H9 (cell line): ENCODE measurements around the gene MYMK. TPM values are rescaled to one million over a fixed set of nuclear protein-coding genes. Genes with fewer than 3 reads are reported as not detected.

Experiments
- DNase-seq: peaks from one replicate; pipeline ENCODE4 v3.0.0-alpha.2; 2017
- H2AFZ ChIP-seq: one replicate; pipeline ENCODE4 v1.6.1; 2013; ENCODE audit warnings: mild to moderate bottlenecking, low read length, control low read depth, moderate library complexity
- H2AK5ac ChIP-seq: 2 replicates; pipeline ENCODE4 v1.6.1; 2013; ENCODE audit warnings: low read length, control low read depth, mixed read lengths; ENCODE audit not compliant: insufficient read length
- H2BK120ac ChIP-seq: one replicate; pipeline ENCODE4 v1.6.1; 2013; ENCODE audit warnings: low read depth, mild to moderate bottlenecking, low read length, control low read depth, inconsistent platforms; ENCODE audit not compliant: poor library complexity, severe bottlenecking
- H2BK12ac ChIP-seq: 2 replicates; pipeline ENCODE4 v1.6.1; 2013; ENCODE audit warnings: low read length, control low read depth, mixed read lengths, low read depth; ENCODE audit not compliant: insufficient read length
- H2BK15ac ChIP-seq: 2 replicates; pipeline ENCODE4 v1.6.1; 2013; ENCODE audit warnings: low read depth, low read length, control low read depth
- H2BK20ac ChIP-seq: one replicate; pipeline ENCODE4 v1.6.1; 2013; ENCODE audit warnings: low read depth, mild to moderate bottlenecking, low read length, control low read depth, inconsistent platforms; ENCODE audit not compliant: poor library complexity, severe bottlenecking
- H2BK5ac ChIP-seq: 2 replicates; pipeline ENCODE4 v1.6.1; 2013; ENCODE audit warnings: low read length, control low read depth, mixed read lengths; ENCODE audit not compliant: insufficient read length
- H3K14ac ChIP-seq: 2 replicates; pipeline ENCODE4 v1.6.1; 2013; ENCODE audit warnings: low read length, control low read depth; ENCODE audit not compliant: insufficient read depth
- H3K18ac ChIP-seq: 2 replicates; pipeline ENCODE4 v1.6.1; 2013; ENCODE audit warnings: low read depth, mild to moderate bottlenecking, mixed read lengths, low read length, control low read depth; ENCODE audit not compliant: insufficient read length
- H3K23ac ChIP-seq: 2 replicates; pipeline ENCODE4 v1.6.1; 2013; ENCODE audit warnings: low read length, control low read depth, mixed read lengths, low read depth; ENCODE audit not compliant: insufficient read length
- H3K23me2 ChIP-seq: 2 replicates; pipeline ENCODE4 v1.6.1; 2013; ENCODE audit warnings: low read depth, mild to moderate bottlenecking, mixed read lengths, low read length, control low read depth; ENCODE audit not compliant: insufficient read length, poor library complexity, severe bottlenecking
- H3K27ac ChIP-seq: 2 replicates; pipeline ENCODE4 v1.5.1; 2013; ENCODE audit warnings: low read length, control low read depth, mixed read lengths, low read depth; ENCODE audit not compliant: insufficient read length
- H3K27me3 ChIP-seq: 2 replicates; pipeline ENCODE4 v1.6.1; 2013; ENCODE audit warnings: low read length, control low read depth, inconsistent platforms; ENCODE audit not compliant: insufficient read depth
- H3K4ac ChIP-seq: 2 replicates; pipeline ENCODE4 v1.6.1; 2013; ENCODE audit warnings: low read depth, mild to moderate bottlenecking, control low read depth, inconsistent platforms, low read length, moderate library complexity
- H3K4me1 ChIP-seq: 2 replicates; pipeline ENCODE4 v1.6.1; 2013; ENCODE audit warnings: low read length, control low read depth, inconsistent platforms; ENCODE audit not compliant: insufficient read depth
- H3K4me2 ChIP-seq: 2 replicates; pipeline ENCODE4 v1.6.1; 2013; ENCODE audit warnings: low read length, control low read depth, mixed read lengths; ENCODE audit not compliant: insufficient read length, insufficient read depth
- H3K56ac ChIP-seq: 2 replicates; pipeline ENCODE4 v1.6.1; 2013; ENCODE audit warnings: low read depth, mild to moderate bottlenecking, mixed read lengths, low read length, control low read depth; ENCODE audit not compliant: insufficient read length
- H3K79me1 ChIP-seq: 2 replicates; pipeline ENCODE4 v1.6.1; 2013; ENCODE audit warnings: low read depth, mild to moderate bottlenecking, moderate library complexity, low read length, control low read depth, inconsistent platforms; ENCODE audit not compliant: insufficient read depth, poor library complexity, severe bottlenecking
- H3K79me2 ChIP-seq: 2 replicates; pipeline ENCODE4 v1.6.1; 2013; ENCODE audit warnings: low read length, control low read depth, inconsistent platforms; ENCODE audit not compliant: insufficient read depth
- H3K9ac ChIP-seq: 2 replicates; pipeline ENCODE4 v1.6.1; 2013; ENCODE audit warnings: low read length, control low read depth, mixed read lengths; ENCODE audit not compliant: insufficient read length; ENCODE audit errors: extremely low read depth
- H3K9me3 ChIP-seq: one replicate; pipeline ENCODE4 v1.6.1; 2013; ENCODE audit warnings: low read depth, low read length, inconsistent platforms; ENCODE audit not compliant: control insufficient read depth
- H3T11ph ChIP-seq: one replicate; pipeline ENCODE4 v1.6.1; 2013; ENCODE audit warnings: mild to moderate bottlenecking, low read length, control low read depth, inconsistent platforms
- H4K20me1 ChIP-seq: one replicate; pipeline ENCODE4 v1.6.1; 2013; ENCODE audit not compliant: control insufficient read depth, insufficient read length, insufficient read depth
- H4K5ac ChIP-seq: 2 replicates; pipeline ENCODE4 v1.6.1; 2013; ENCODE audit warnings: low read depth, mild to moderate bottlenecking, mixed read lengths, low read length, control low read depth; ENCODE audit not compliant: insufficient read length
- H4K8ac ChIP-seq: replicated peaks from 2 replicates; pipeline ENCODE4 v1.6.1; 2013; ENCODE audit warnings: low read length, control low read depth, mixed read lengths, low read depth; ENCODE audit not compliant: insufficient read length
- H4K91ac ChIP-seq: 2 replicates; pipeline ENCODE4 v1.6.1; 2013; ENCODE audit warnings: low read depth, mild to moderate bottlenecking, moderate library complexity, mixed read lengths, low read length, control low read depth; ENCODE audit not compliant: insufficient read length
- H3K27ac Mint-ChIP-seq, 3 experiments: 2 replicates in 2 of 3; 3 replicates in 1 of 3; pipeline ENCODE4 v1.8.0; 2020 to 2021; ENCODE audit warnings: mixed read lengths in 3 of 3, mild to moderate bottlenecking in 1 of 3, moderate library complexity in 1 of 3
- H3K27me3 Mint-ChIP-seq: 2 replicates; pipeline ENCODE4 v1.8.0; 2021; ENCODE audit warnings: low read depth, mild to moderate bottlenecking, moderate library complexity, mixed read lengths
- H3K36me3 Mint-ChIP-seq, 3 experiments: 2 replicates in 2 of 3; 3 replicates in 1 of 3; pipeline ENCODE4 v1.8.0; 2020 to 2021; ENCODE audit warnings: low read depth in 3 of 3, mixed read lengths in 3 of 3; ENCODE audit not compliant: insufficient read depth in 1 of 3
- H3K4me1 Mint-ChIP-seq, 2 experiments: 2 replicates each; pipeline ENCODE4 v1.8.0; 2020; ENCODE audit warnings: mixed read lengths in 2 of 2
- H3K4me3 Mint-ChIP-seq, 2 experiments: 2 replicates in 1 of 2; 3 replicates in 1 of 2; pipeline ENCODE4 v1.8.0; 2020 to 2021; ENCODE audit warnings: mild to moderate bottlenecking in 2 of 2, mixed read lengths in 2 of 2, moderate library complexity in 1 of 2
- H3K9me3 Mint-ChIP-seq, 2 experiments: 2 replicates in 1 of 2; 3 replicates in 1 of 2; pipeline ENCODE4 v1.8.0; 2020; ENCODE audit warnings: mild to moderate bottlenecking in 2 of 2, mixed read lengths in 2 of 2, moderate library complexity in 1 of 2
- CTCF ChIP-seq: fragments of 200-600 bp; sonication (generic); conservative IDR thresholded peaks from 3 replicates; pipeline ENCODE4 v1.8.0; 2021; ENCODE audit warnings: antibody characterized with exemption, mild to moderate bottlenecking
- WGBS: extraction: QIAGEN DNeasy Blood & Tissue Kit; methylation state at CpG from one replicate; pipeline ENCODE4 v1.1.7; 2013; ENCODE audit warnings: missing lambda C conversion rate, low lambda C conversion rate, mixed read lengths; ENCODE audit not compliant: insufficient read length; ENCODE audit errors: extremely low coverage; 5-methylcytosine and 5-hydroxymethylcytosine counted together
- total RNA-seq: library from RNA; stranded (reverse); gene quantifications from 2 replicates; pipeline ENCODE4 v1.2.1, GENCODE V29; 2021

The MYMK gene
- total RNA-seq, 1 experiment from 2014 or later, result not detected

- Histone ChIP-seq H3T11ph (no peak overlapping the region), H2BK15ac (no peak overlapping the region), H3K9ac (no peak overlapping the region), H3K27ac (no peak overlapping the region), H3K27me3 (no peaks in the 10 kb centered on the region), H3K56ac (no peak overlapping the region), H2BK5ac (no peak overlapping the region), H4K5ac (no peak overlapping the region), H3K23ac (no peak overlapping the region), H3K79me1 (no peaks in the 10 kb centered on the region), H2BK20ac (no peak overlapping the region), H2AK5ac (no peak overlapping the region), H4K91ac (no peak overlapping the region), H3K23me2 (no peaks in the 10 kb centered on the region), H3K4me1 (no peaks in the 10 kb centered on the region), H3K14ac (no peak overlapping the region; the same call in 1 of the 2 replicates), H2BK12ac (no peak overlapping the region), H3K4me2 (no peak overlapping the region), H3K79me2 (no peaks in the 10 kb centered on the region), H3K18ac (no peak overlapping the region), H4K20me1 (no peaks in the 10 kb centered on the region), H2BK120ac (no peak overlapping the region), H3K4ac (no peak overlapping the region), H4K8ac (no peak overlapping the region), H2AFZ (no peak overlapping the region), H3K9me3 (no peaks in the 10 kb centered on the region)
- H3K36me3 Mint-ChIP-seq, result peaks cover 1 to 11% (median 11%) of the 10 kb centered on the region in 3 experiments; a peak in 6 of 7 replicates
- TF ChIP-seq CTCF, result no peak
- DNase-seq, result no peak
- no peak overlapping the region for H3K4me3 Mint-ChIP-seq
- no peaks in the 10 kb centered on the region for H3K9me3 Mint-ChIP-seq
- WGBS, result no CpG with 5 or more reads among the region's 6 CpGs
- no peaks in the 10 kb centered on the region for H3K27me3 Mint-ChIP-seq
- no peak overlapping the region for H3K27ac Mint-ChIP-seq
- no peaks in the 10 kb centered on the region for H3K4me1 Mint-ChIP-seq
These were observed 55.9 kb downstream of the MYMK start for GRCh38 chr9:133468777-133469421.
